HCT116 (cell line): ENCODE data around the gene ATP7B. TPM values are rescaled to one million over a fixed set of nuclear protein-coding genes. Genes with fewer than 3 reads are reported as not detected.

ENCODE experiments used
- ATAC-seq: fragments of 200-7000 bp; cut with Tn5 transposase; 2 replicates; pipeline ENCODE4 v1.9.1; 2020; ENCODE audit warnings: mild to moderate bottlenecking, moderate library complexity
- BruUV-seq: library from RNA; stranded (reverse); fragments of 400-500 nt; replicated peaks from 2 replicates; lab custom pipeline; 2021; lab: Mats Ljungman, UMichigan
- CTCF ChIA-PET: fragments of 300-600 bp; sonication (Branson Sonifier 250); formaldehyde crosslinking; loops from one replicate; lab custom pipeline; 2021; ENCODE audit warnings: antibody characterized with exemption; lab: Charles Lee
- POLR2A ChIA-PET: fragments of 300-600, 350-600 bp; sonication (Branson Sonifier 250); formaldehyde crosslinking; loops from one replicate; lab custom pipeline; 2021; ENCODE audit warnings: antibody characterized with exemption; lab: Charles Lee
- RAD21 ChIA-PET, 2 experiments: fragments of 300-600 bp; sonication (Branson Sonifier 250); formaldehyde crosslinking; loops; one replicate each; lab custom pipeline; 2023; ENCODE audit warnings: low total read pairs in 2 of 2; ENCODE audit not compliant: uncharacterized antibody in 2 of 2, unreplicated experiment in 2 of 2, low non-redundant PET in 1 of 2; lab: Charles Lee
- DNase-seq: peaks from one replicate; pipeline ENCODE4 v3.0.0-alpha.2; 2010; ENCODE audit warnings: low read depth, low spot score
- H2AFZ ChIP-seq: fragments of 200-600 bp; shearing (Covaris generic), sonication (generic); 2 replicates; pipeline ENCODE4 v1.6.1; 2017; ENCODE audit warnings: low read depth, mixed run types, mixed read lengths, antibody characterized with exemption, low read length; ENCODE audit not compliant: poor library complexity, severe bottlenecking
- H3K27ac ChIP-seq: 2 replicates; pipeline ENCODE4 v1.5.1; 2012; ENCODE audit warnings: low read depth, low read length
- H3K27me3 ChIP-seq: fragments of 200-600 bp; sonication (generic); 2 replicates; pipeline ENCODE4 v1.6.1; 2016; ENCODE audit warnings: mixed run types, low read length, mixed read lengths; ENCODE audit not compliant: insufficient read depth
- H3K36me3 ChIP-seq, 2 experiments: fragments of 200-500 bp in 1 of 2; fragments of 200-600 bp in 1 of 2; sonication (Bioruptor generic) in 1 of 2; sonication (generic) in 1 of 2; 2 replicates each; pipeline versions ENCODE4 v1.5.1 to v1.6.1; 2014 to 2016; ENCODE audit warnings: low read length in 2 of 2, inconsistent platforms in 1 of 2, mixed read lengths in 1 of 2, mixed run types in 1 of 2; ENCODE audit not compliant: insufficient read depth in 2 of 2, control insufficient read depth in 1 of 2
- H3K4me1 ChIP-seq, 2 experiments: fragments of 200-600 bp in 1 of 2; sonication (generic) in 1 of 2; 2 replicates each; pipeline versions ENCODE4 v1.5.1 to v1.6.1; 2012 to 2017; ENCODE audit warnings: low read length in 2 of 2, inconsistent platforms in 1 of 2, mild to moderate bottlenecking in 1 of 2, mixed read lengths in 1 of 2, mixed run types in 1 of 2, moderate library complexity in 1 of 2; ENCODE audit not compliant: insufficient read depth in 2 of 2, control insufficient read depth in 1 of 2
- H3K4me2 ChIP-seq: fragments of 200-600 bp; sonication (generic); 2 replicates; pipeline ENCODE4 v1.6.1; 2017; ENCODE audit warnings: mixed run types, low read length, mixed read lengths
- H3K4me3 ChIP-seq, 2 experiments: fragments of 200-600 bp in 1 of 2; sonication (generic) in 1 of 2; replicated peaks in 1 of 2; 2 replicates each; pipeline ENCODE4 v1.5.1; 2011 to 2016; ENCODE audit warnings: low read length in 2 of 2, control low read depth in 1 of 2, low read depth in 1 of 2, mild to moderate bottlenecking in 1 of 2, mixed read lengths in 1 of 2, mixed run types in 1 of 2
- H3K79me2 ChIP-seq: fragments of 200-600 bp; sonication (generic); 2 replicates; pipeline ENCODE4 v1.6.1; 2017; ENCODE audit warnings: mild to moderate bottlenecking, mixed run types, low read length, moderate library complexity, mixed read lengths; ENCODE audit not compliant: insufficient read depth
- H3K9ac ChIP-seq: fragments of 200-600 bp; sonication (generic); 2 replicates; pipeline ENCODE4 v1.6.1; 2016; ENCODE audit warnings: low read length, mixed read lengths
- H3K9me2 ChIP-seq: fragments of 200-600 bp; sonication (generic), shearing (Covaris generic); 2 replicates; pipeline ENCODE4 v1.6.1; 2017; ENCODE audit warnings: mixed run types, mild to moderate bottlenecking, moderate library complexity; ENCODE audit not compliant: insufficient read depth
- H3K9me3 ChIP-seq, 2 experiments: fragments of 200-500 bp in 1 of 2; fragments of 200-600 bp in 1 of 2; sonication (Bioruptor generic) in 1 of 2; sonication (generic) in 1 of 2; 2 replicates each; pipeline ENCODE4 v1.6.1; 2014 to 2017; ENCODE audit warnings: low read length in 2 of 2, mixed read lengths in 2 of 2, inconsistent platforms in 1 of 2, low read depth in 1 of 2, mild to moderate bottlenecking in 1 of 2, mixed run types in 1 of 2, moderate library complexity in 1 of 2; ENCODE audit not compliant: control insufficient read depth in 1 of 2, insufficient read depth in 1 of 2
- H4K20me1 ChIP-seq: fragments of 200-600 bp; sonication (generic), shearing (Covaris generic); 2 replicates; pipeline ENCODE4 v1.6.1; 2017; ENCODE audit warnings: mixed run types, mild to moderate bottlenecking, moderate library complexity; ENCODE audit not compliant: insufficient read depth
- CBX3 ChIP-seq: IDR thresholded peaks from 2 replicates; pipeline ENCODE4 v1.6.1; 2012; ENCODE audit warnings: low read depth
- EGR1 ChIP-seq: IDR thresholded peaks from 2 replicates; pipeline ENCODE4 v1.6.1; 2012; ENCODE audit warnings: low read depth
- EZH2 ChIP-seq: fragments of 200-600 bp; sonication (generic); IDR thresholded peaks from 2 replicates; pipeline ENCODE4 v1.6.1; 2017; ENCODE audit warnings: antibody characterized with exemption, mixed run types
- EZH2phosphoT487 ChIP-seq: fragments of 200-600 bp; IDR thresholded peaks from 2 replicates; pipeline ENCODE4 v1.6.1; 2018; ENCODE audit warnings: antibody characterized with exemption, borderline replicate concordance
- FOSL1 ChIP-seq: IDR thresholded peaks from 2 replicates; pipeline ENCODE4 v1.6.1; 2012; ENCODE audit warnings: low read depth
- JUND ChIP-seq: IDR thresholded peaks from 2 replicates; pipeline ENCODE4 v1.6.1; 2012
- POLR2A ChIP-seq: IDR thresholded peaks from 2 replicates; pipeline ENCODE4 v1.7.0; 2011; ENCODE audit warnings: borderline replicate concordance; ENCODE audit not compliant: insufficient read depth, insufficient read length; ENCODE audit errors: extremely low read depth
- POLR2AphosphoS5 ChIP-seq: IDR thresholded peaks from 2 replicates; pipeline ENCODE4 v1.6.1; 2011; ENCODE audit warnings: mild to moderate bottlenecking, low read depth, low read length, moderate library complexity
- RAD21 ChIP-seq: IDR thresholded peaks from 2 replicates; pipeline ENCODE4 v1.6.1; 2012; ENCODE audit warnings: low read depth, mild to moderate bottlenecking
- SP1 ChIP-seq: IDR thresholded peaks from 2 replicates; pipeline ENCODE4 v1.6.1; 2012; ENCODE audit warnings: low read depth
- SRF ChIP-seq: IDR thresholded peaks from 2 replicates; pipeline ENCODE4 v1.6.1; 2012; ENCODE audit warnings: low read depth
- TCF7L2 ChIP-seq: IDR thresholded peaks from 2 replicates; pipeline ENCODE4 v1.7.0; 2011; ENCODE audit warnings: borderline replicate concordance, inconsistent platforms; ENCODE audit not compliant: insufficient read depth, insufficient read length; ENCODE audit errors: extremely low read depth
- YY1 ChIP-seq: IDR thresholded peaks from 2 replicates; pipeline ENCODE4 v1.6.1; 2011; ENCODE audit warnings: low read length, low read depth, moderate library complexity, mild to moderate bottlenecking; ENCODE audit not compliant: insufficient replicate concordance; ENCODE audit errors: extremely low read depth
- ZNF274 ChIP-seq: fragments of 200-500 bp; sonication (Bioruptor generic); IDR thresholded peaks from 2 replicates; pipeline ENCODE4 v1.6.1; 2014; ENCODE audit warnings: mild to moderate bottlenecking, low read depth, low read length, inconsistent platforms
- intact Hi-C: fragments of 100-400 bp; cut with micrococcal nuclease; formaldehyde crosslinking; loops from 2 replicates; pipeline ENCODE4 v1.10.0; 2022
- total RNA-seq: library from RNA; stranded (reverse); gene quantifications from one replicate; pipeline ENCODE4 v1.2.1, GENCODE V29; 2021; ENCODE audit not compliant: unreplicated experiment
- TF ChIP-seq, protein P1 (sequence below): IDR thresholded peaks from 2 replicates; pipeline ENCODE4 v1.6.1; 2012
- TF ChIP-seq, protein P2 (sequence below), 3 experiments: fragments of 200-600 bp in 1 of 3; sonication (generic) in 1 of 3; IDR thresholded peaks in 2 of 3; conservative IDR thresholded peaks in 1 of 3; 2 replicates each; pipeline ENCODE4 v1.5.1; 2012 to 2017; ENCODE audit warnings: low read depth in 2 of 3, low read length in 2 of 3, antibody characterized with exemption in 1 of 3, borderline replicate concordance in 1 of 3, control low read depth in 1 of 3, mild to moderate bottlenecking in 1 of 3, mixed read lengths in 1 of 3, mixed run types in 1 of 3, moderate library complexity in 1 of 3; ENCODE audit not compliant: insufficient read depth in 1 of 3
- TF ChIP-seq, protein P3 (sequence below): IDR thresholded peaks from 2 replicates; pipeline ENCODE4 v1.6.1; 2012; ENCODE audit warnings: low read depth
- TF ChIP-seq, protein P4 (sequence below): IDR thresholded peaks from 2 replicates; pipeline ENCODE4 v1.6.1; 2011; ENCODE audit warnings: mild to moderate bottlenecking, low read length, moderate library complexity; ENCODE audit not compliant: insufficient replicate concordance; ENCODE audit errors: extremely low read depth
- TF ChIP-seq, protein P5 (sequence below): IDR thresholded peaks from 2 replicates; pipeline ENCODE4 v1.6.1; 2012

The ATP7B gene
- total RNA-seq, 1 experiment from 2014 or later: 10.3 TPM

- DNase-seq (no peak), ATAC-seq (no peak)
- ChIA-PET RAD21 (no interaction called here), POLR2A (no interaction called here), CTCF (no interaction called here)
- intact Hi-C loops: no loop called here
- no peaks in the 10 kb centered on the region for H3K27me3 ChIP-seq
- no peak overlapping the region for H3K4me2 ChIP-seq
- BruUV-seq: no TSS peak
- H3K9me2 ChIP-seq: no peaks in the 10 kb centered on the region
- H3K36me3 ChIP-seq: no peaks in the 10 kb centered on the region
- no peak overlapping the region for H3K27ac ChIP-seq
- no peak overlapping the region for H3K4me3 ChIP-seq
- H3K9ac ChIP-seq: no peak overlapping the region
- TF ChIP-seq FOSL1 (no peak), EZH2 (no peak), RAD21 (no peak), POLR2AphosphoS5 (no peak), EZH2phosphoT487 (no peak), YY1 (no peak), ZNF274 (no peak), JUND (no peak), EGR1 (no peak), CBX3 (no peak), SP1 (no peak), TCF7L2 (no peak), POLR2A (no peak), SRF (no peak)
- TF ChIP-seq, protein P1, sequence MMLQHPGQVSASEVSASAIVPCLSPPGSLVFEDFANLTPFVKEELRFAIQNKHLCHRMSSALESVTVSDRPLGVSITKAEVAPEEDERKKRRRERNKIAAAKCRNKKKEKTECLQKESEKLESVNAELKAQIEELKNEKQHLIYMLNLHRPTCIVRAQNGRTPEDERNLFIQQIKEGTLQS: no peak
- TF ChIP-seq, protein P2, sequence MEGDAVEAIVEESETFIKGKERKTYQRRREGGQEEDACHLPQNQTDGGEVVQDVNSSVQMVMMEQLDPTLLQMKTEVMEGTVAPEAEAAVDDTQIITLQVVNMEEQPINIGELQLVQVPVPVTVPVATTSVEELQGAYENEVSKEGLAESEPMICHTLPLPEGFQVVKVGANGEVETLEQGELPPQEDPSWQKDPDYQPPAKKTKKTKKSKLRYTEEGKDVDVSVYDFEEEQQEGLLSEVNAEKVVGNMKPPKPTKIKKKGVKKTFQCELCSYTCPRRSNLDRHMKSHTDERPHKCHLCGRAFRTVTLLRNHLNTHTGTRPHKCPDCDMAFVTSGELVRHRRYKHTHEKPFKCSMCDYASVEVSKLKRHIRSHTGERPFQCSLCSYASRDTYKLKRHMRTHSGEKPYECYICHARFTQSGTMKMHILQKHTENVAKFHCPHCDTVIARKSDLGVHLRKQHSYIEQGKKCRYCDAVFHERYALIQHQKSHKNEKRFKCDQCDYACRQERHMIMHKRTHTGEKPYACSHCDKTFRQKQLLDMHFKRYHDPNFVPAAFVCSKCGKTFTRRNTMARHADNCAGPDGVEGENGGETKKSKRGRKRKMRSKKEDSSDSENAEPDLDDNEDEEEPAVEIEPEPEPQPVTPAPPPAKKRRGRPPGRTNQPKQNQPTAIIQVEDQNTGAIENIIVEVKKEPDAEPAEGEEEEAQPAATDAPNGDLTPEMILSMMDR (IDR thresholded peaks at IDR 0.05 in 2 of 3, conservative IDR thresholded peaks at IDR 0.05 in 1 of 3; ENCODE audit: borderline replicate concordance in 1 of 3, insufficient read depth in 1 of 3, low read depth in 2 of 3, low read length in 2 of 3): no peak
- TF ChIP-seq, protein P3, sequence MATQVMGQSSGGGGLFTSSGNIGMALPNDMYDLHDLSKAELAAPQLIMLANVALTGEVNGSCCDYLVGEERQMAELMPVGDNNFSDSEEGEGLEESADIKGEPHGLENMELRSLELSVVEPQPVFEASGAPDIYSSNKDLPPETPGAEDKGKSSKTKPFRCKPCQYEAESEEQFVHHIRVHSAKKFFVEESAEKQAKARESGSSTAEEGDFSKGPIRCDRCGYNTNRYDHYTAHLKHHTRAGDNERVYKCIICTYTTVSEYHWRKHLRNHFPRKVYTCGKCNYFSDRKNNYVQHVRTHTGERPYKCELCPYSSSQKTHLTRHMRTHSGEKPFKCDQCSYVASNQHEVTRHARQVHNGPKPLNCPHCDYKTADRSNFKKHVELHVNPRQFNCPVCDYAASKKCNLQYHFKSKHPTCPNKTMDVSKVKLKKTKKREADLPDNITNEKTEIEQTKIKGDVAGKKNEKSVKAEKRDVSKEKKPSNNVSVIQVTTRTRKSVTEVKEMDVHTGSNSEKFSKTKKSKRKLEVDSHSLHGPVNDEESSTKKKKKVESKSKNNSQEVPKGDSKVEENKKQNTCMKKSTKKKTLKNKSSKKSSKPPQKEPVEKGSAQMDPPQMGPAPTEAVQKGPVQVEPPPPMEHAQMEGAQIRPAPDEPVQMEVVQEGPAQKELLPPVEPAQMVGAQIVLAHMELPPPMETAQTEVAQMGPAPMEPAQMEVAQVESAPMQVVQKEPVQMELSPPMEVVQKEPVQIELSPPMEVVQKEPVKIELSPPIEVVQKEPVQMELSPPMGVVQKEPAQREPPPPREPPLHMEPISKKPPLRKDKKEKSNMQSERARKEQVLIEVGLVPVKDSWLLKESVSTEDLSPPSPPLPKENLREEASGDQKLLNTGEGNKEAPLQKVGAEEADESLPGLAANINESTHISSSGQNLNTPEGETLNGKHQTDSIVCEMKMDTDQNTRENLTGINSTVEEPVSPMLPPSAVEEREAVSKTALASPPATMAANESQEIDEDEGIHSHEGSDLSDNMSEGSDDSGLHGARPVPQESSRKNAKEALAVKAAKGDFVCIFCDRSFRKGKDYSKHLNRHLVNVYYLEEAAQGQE: no peak
- TF ChIP-seq, protein P4, sequence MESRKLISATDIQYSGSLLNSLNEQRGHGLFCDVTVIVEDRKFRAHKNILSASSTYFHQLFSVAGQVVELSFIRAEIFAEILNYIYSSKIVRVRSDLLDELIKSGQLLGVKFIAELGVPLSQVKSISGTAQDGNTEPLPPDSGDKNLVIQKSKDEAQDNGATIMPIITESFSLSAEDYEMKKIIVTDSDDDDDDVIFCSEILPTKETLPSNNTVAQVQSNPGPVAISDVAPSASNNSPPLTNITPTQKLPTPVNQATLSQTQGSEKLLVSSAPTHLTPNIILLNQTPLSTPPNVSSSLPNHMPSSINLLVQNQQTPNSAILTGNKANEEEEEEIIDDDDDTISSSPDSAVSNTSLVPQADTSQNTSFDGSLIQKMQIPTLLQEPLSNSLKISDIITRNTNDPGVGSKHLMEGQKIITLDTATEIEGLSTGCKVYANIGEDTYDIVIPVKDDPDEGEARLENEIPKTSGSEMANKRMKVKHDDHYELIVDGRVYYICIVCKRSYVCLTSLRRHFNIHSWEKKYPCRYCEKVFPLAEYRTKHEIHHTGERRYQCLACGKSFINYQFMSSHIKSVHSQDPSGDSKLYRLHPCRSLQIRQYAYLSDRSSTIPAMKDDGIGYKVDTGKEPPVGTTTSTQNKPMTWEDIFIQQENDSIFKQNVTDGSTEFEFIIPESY: no peak
- TF ChIP-seq, protein P5, sequence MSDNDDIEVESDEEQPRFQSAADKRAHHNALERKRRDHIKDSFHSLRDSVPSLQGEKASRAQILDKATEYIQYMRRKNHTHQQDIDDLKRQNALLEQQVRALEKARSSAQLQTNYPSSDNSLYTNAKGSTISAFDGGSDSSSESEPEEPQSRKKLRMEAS: no peak
- H3K4me1 ChIP-seq: no peaks in the 10 kb centered on the region
- no peaks in the 10 kb centered on the region for H3K9me3 ChIP-seq
- H3K79me2 ChIP-seq: no peaks in the 10 kb centered on the region
- H2AFZ ChIP-seq: no peak overlapping the region
- H4K20me1 ChIP-seq: no peaks in the 10 kb centered on the region
Observed at GRCh38 chr13:51966186-51966585, 45.1 kb downstream of the ATP7B start.
